CD8-positive, alpha-beta memory T cell (primary cell): Measurements from ENCODE around the gene MAB21L1. TPM values are rescaled to one million over a fixed set of nuclear protein-coding genes. Genes with fewer than 3 reads are reported as not detected.

Experiments
- CTCF ChIA-PET: fragments of 350-600 bp; sonication (Branson Sonifier 250); formaldehyde crosslinking; loops from one replicate; lab custom pipeline; 2021; ENCODE audit warnings: antibody characterized with exemption; lab: Charles Lee
- POLR2A ChIA-PET: fragments of 350-600 bp; sonication (Branson Sonifier 250); formaldehyde crosslinking; loops from one replicate; lab custom pipeline; 2021; ENCODE audit warnings: antibody characterized with exemption; lab: Charles Lee
- DNase-seq, 5 donors: peaks; one replicate each; pipeline versions ENCODE4 v3.0.0 to v3.0.0-alpha.2; 2020 to 2022; ENCODE audit warnings: mixed read lengths in 1 of 5
- H3K27ac ChIP-seq: one replicate; pipeline ENCODE4 v1.7.0; 2013; ENCODE audit warnings: low read depth, mild to moderate bottlenecking, low read length, moderate library complexity
- H3K27me3 ChIP-seq: 2 replicates; pipeline ENCODE4 v1.7.0; 2013; ENCODE audit warnings: low read length, mild to moderate bottlenecking; ENCODE audit not compliant: insufficient read depth, poor library complexity, severe bottlenecking
- H3K36me3 ChIP-seq: 2 replicates; pipeline ENCODE4 v1.7.0; 2013; ENCODE audit warnings: mild to moderate bottlenecking, low read length, moderate library complexity; ENCODE audit not compliant: insufficient read depth
- H3K4me1 ChIP-seq: 2 replicates; pipeline ENCODE4 v1.7.0; 2013; ENCODE audit warnings: mild to moderate bottlenecking, low read length, moderate library complexity; ENCODE audit not compliant: insufficient read depth
- H3K4me3 ChIP-seq: 2 replicates; pipeline ENCODE4 v1.7.0; 2013; ENCODE audit warnings: mild to moderate bottlenecking, low read length
- H3K9me3 ChIP-seq: 2 replicates; pipeline ENCODE4 v1.7.0; 2013; ENCODE audit warnings: mild to moderate bottlenecking, low read length
- H3K27ac Mint-ChIP-seq, 8 donors: one replicate each; pipeline ENCODE4 v1.8.0; 2020 to 2021; ENCODE audit warnings: mixed read lengths in 8 of 8, mild to moderate bottlenecking in 6 of 8, inconsistent platforms in 3 of 8, moderate library complexity in 3 of 8
- H3K27me3 Mint-ChIP-seq, 2 donors: one replicate each; pipeline ENCODE4 v1.8.0; 2020 to 2021; ENCODE audit warnings: mixed read lengths in 2 of 2, mild to moderate bottlenecking in 1 of 2, moderate library complexity in 1 of 2
- H3K36me3 Mint-ChIP-seq, 3 donors: one replicate each; pipeline ENCODE4 v1.8.0; 2020 to 2021; ENCODE audit warnings: mixed read lengths in 3 of 3, inconsistent platforms in 1 of 3, mild to moderate bottlenecking in 1 of 3
- H3K4me1 Mint-ChIP-seq, 3 donors: one replicate each; pipeline ENCODE4 v1.8.0; 2020 to 2021; ENCODE audit warnings: mixed read lengths in 3 of 3, inconsistent platforms in 1 of 3, mild to moderate bottlenecking in 1 of 3
- H3K4me3 Mint-ChIP-seq, 7 donors: one replicate each; pipeline ENCODE4 v1.8.0; 2020 to 2021; ENCODE audit warnings: mixed read lengths in 7 of 7, mild to moderate bottlenecking in 6 of 7, moderate library complexity in 4 of 7, inconsistent platforms in 2 of 7
- H3K9me3 Mint-ChIP-seq, 5 donors: one replicate each; pipeline ENCODE4 v1.8.0; 2020 to 2022; ENCODE audit warnings: mixed read lengths in 5 of 5, mild to moderate bottlenecking in 3 of 5, moderate library complexity in 2 of 5, inconsistent platforms in 1 of 5
- polyA plus RNA-seq: library from polyadenylated mRNA; unstranded; fragments of 300-500 nt; fragmentation: Illumina TruSeq; gene quantifications from one replicate; pipeline ENCODE4 v1.2.3, GENCODE V29; 2021
- total RNA-seq, 2 experiments: library from RNA; stranded (reverse); gene quantifications; one replicate each; pipeline ENCODE4 v1.2.3, GENCODE V29; 2021

The MAB21L1 gene
- total and polyA plus RNA-seq, 3 experiments from 2014 or later = not detected

GRCh38 chr13:35501661-35502235, 25.3 kb upstream of the MAB21L1 start:
- no peaks in the 10 kb centered on the region for H3K9me3 ChIP-seq
- H3K4me1 ChIP-seq = no peaks in the 10 kb centered on the region
- no peaks in the 10 kb centered on the region for H3K27me3 ChIP-seq
- H3K27ac ChIP-seq = no peak overlapping the region
- no peak overlapping the region for H3K27ac Mint-ChIP-seq
- CTCF ChIA-PET = no interaction called here
- H3K36me3 Mint-ChIP-seq = no peaks in the 10 kb centered on the region
- POLR2A ChIA-PET = no interaction called here
- H3K4me3 Mint-ChIP-seq = peak overlapping the region in 1 of 7 donors; percentile 57
- H3K4me3 ChIP-seq = no peak overlapping the region
- no peak for DNase-seq
- H3K4me1 Mint-ChIP-seq = no peaks in the 10 kb centered on the region
- H3K9me3 Mint-ChIP-seq = peaks cover 0 to 4% (median 2%) of the 10 kb centered on the region in 5 donors
- peaks cover 0 to 2% of the 10 kb centered on the region in 2 donors for H3K27me3 Mint-ChIP-seq
- no peaks in the 10 kb centered on the region for H3K36me3 ChIP-seq

GRCh38 chr13:35500144-35500543, 23.7 kb upstream of the MAB21L1 start:
- Mint-ChIP-seq H3K9me3 (peaks cover 0 to 10% (median under 1%) of the 10 kb centered on the region in 5 donors), H3K27me3 (peaks cover 0 to 2% of the 10 kb centered on the region in 2 donors), H3K27ac (no peak overlapping the region), H3K36me3 (no peaks in the 10 kb centered on the region), H3K4me1 (no peaks in the 10 kb centered on the region), H3K4me3 (no peak overlapping the region)
- no peaks in the 10 kb centered on the region for H3K27me3 ChIP-seq
- ChIA-PET POLR2A (no interaction called here), CTCF (no interaction called here)
- no peaks in the 10 kb centered on the region for H3K9me3 ChIP-seq
- H3K36me3 ChIP-seq = no peaks in the 10 kb centered on the region
- no peaks in the 10 kb centered on the region for H3K4me1 ChIP-seq
- DNase-seq = no peak
- H3K4me3 ChIP-seq = no peak overlapping the region
- no peak overlapping the region for H3K27ac ChIP-seq

GRCh38 chr13:35499676-35500075, 23.2 kb upstream of the MAB21L1 start:
- Mint-ChIP-seq H3K9me3 (peaks cover 0 to 10% (median 2%) of the 10 kb centered on the region in 5 donors), H3K4me3 (no peak overlapping the region), H3K27me3 (peaks cover 0 to 2% of the 10 kb centered on the region in 2 donors), H3K4me1 (no peaks in the 10 kb centered on the region), H3K27ac (no peak overlapping the region), H3K36me3 (no peaks in the 10 kb centered on the region)
- Histone ChIP-seq H3K36me3 (no peaks in the 10 kb centered on the region), H3K27ac (no peak overlapping the region), H3K9me3 (no peaks in the 10 kb centered on the region), H3K27me3 (no peaks in the 10 kb centered on the region), H3K4me1 (no peaks in the 10 kb centered on the region), H3K4me3 (no peak overlapping the region)
- ChIA-PET POLR2A (no interaction called here), CTCF (no interaction called here)
- no peak for DNase-seq

GRCh38 chr13:35499196-35499662, 22.7 kb upstream of the MAB21L1 start:
- no peak overlapping the region for H3K27ac Mint-ChIP-seq
- H3K9me3 ChIP-seq = no peaks in the 10 kb centered on the region
- POLR2A ChIA-PET = no interaction called here
- peaks cover 0 to 2% of the 10 kb centered on the region in 2 donors for H3K27me3 Mint-ChIP-seq
- no peaks in the 10 kb centered on the region for H3K4me1 ChIP-seq
- H3K36me3 ChIP-seq = no peaks in the 10 kb centered on the region
- no peak overlapping the region for H3K27ac ChIP-seq
- H3K4me3 ChIP-seq = no peak overlapping the region
- H3K4me1 Mint-ChIP-seq = no peaks in the 10 kb centered on the region
- CTCF ChIA-PET = no interaction called here
- H3K27me3 ChIP-seq = no peaks in the 10 kb centered on the region
- no peak overlapping the region for H3K4me3 Mint-ChIP-seq
- H3K36me3 Mint-ChIP-seq = no peaks in the 10 kb centered on the region
- peaks cover 0 to 11% (median 5%) of the 10 kb centered on the region in 5 donors for H3K9me3 Mint-ChIP-seq
- no peak for DNase-seq

- Mint-ChIP-seq H3K4me1 (no peaks in the 10 kb centered on the region), H3K36me3 (no peaks in the 10 kb centered on the region), H3K27me3 (peaks cover 0 to 2% of the 10 kb centered on the region in 2 donors), H3K27ac (no peak overlapping the region), H3K4me3 (no peak overlapping the region), H3K9me3 (peaks cover 2 to 11% (median 7%) of the 10 kb centered on the region in 5 donors)
- Histone ChIP-seq H3K9me3 (no peaks in the 10 kb centered on the region), H3K27me3 (no peaks in the 10 kb centered on the region), H3K4me3 (no peak overlapping the region), H3K4me1 (no peaks in the 10 kb centered on the region), H3K27ac (no peak overlapping the region), H3K36me3 (no peaks in the 10 kb centered on the region)
- CTCF ChIA-PET = no interaction called here
- POLR2A ChIA-PET = no interaction called here
- no peak for DNase-seq
Observed at GRCh38 chr13:35498231-35498630, 21.7 kb upstream of the MAB21L1 start.

GRCh38 chr13:35496761-35497386, 20.4 kb upstream of the MAB21L1 start:
- no peak overlapping the region for H3K4me3 Mint-ChIP-seq
- H3K4me1 Mint-ChIP-seq = no peaks in the 10 kb centered on the region
- peaks cover 3 to 12% (median 7%) of the 10 kb centered on the region in 5 donors for H3K9me3 Mint-ChIP-seq
- Histone ChIP-seq H3K27me3 (no peaks in the 10 kb centered on the region), H3K4me3 (no peak overlapping the region), H3K9me3 (no peaks in the 10 kb centered on the region), H3K27ac (no peak overlapping the region), H3K36me3 (no peaks in the 10 kb centered on the region), H3K4me1 (no peaks in the 10 kb centered on the region)
- no peak overlapping the region for H3K27ac Mint-ChIP-seq
- peaks cover 0 to 2% of the 10 kb centered on the region in 2 donors for H3K27me3 Mint-ChIP-seq
- peaks cover 0 to 7% (median 0%) of the 10 kb centered on the region in 3 donors for H3K36me3 Mint-ChIP-seq
- no peak for DNase-seq
- POLR2A ChIA-PET = no interaction called here
- CTCF ChIA-PET = no interaction called here

- CTCF ChIA-PET = no interaction called here
- Histone ChIP-seq H3K36me3 (no peaks in the 10 kb centered on the region), H3K27me3 (no peaks in the 10 kb centered on the region), H3K4me3 (no peak overlapping the region), H3K4me1 (no peaks in the 10 kb centered on the region), H3K9me3 (no peaks in the 10 kb centered on the region), H3K27ac (no peak overlapping the region)
- Mint-ChIP-seq H3K9me3 (peaks cover 3 to 14% (median 9%) of the 10 kb centered on the region in 5 donors), H3K36me3 (peaks cover 0 to 12% (median 0%) of the 10 kb centered on the region in 3 donors), H3K27ac (no peak overlapping the region), H3K27me3 (peaks cover 0 to 2% of the 10 kb centered on the region in 2 donors), H3K4me3 (no peak overlapping the region), H3K4me1 (no peaks in the 10 kb centered on the region)
- POLR2A ChIA-PET = no interaction called here
- DNase-seq = no peak
Observed at GRCh38 chr13:35496006-35496405, 19.5 kb upstream of the MAB21L1 start.

GRCh38 chr13:35489050-35489449, 12.6 kb upstream of the MAB21L1 start:
- CTCF ChIA-PET = no interaction called here
- no peaks in the 10 kb centered on the region for H3K27me3 Mint-ChIP-seq
- no peaks in the 10 kb centered on the region for H3K4me1 Mint-ChIP-seq
- H3K36me3 ChIP-seq = no peaks in the 10 kb centered on the region
- H3K4me1 ChIP-seq = no peaks in the 10 kb centered on the region
- POLR2A ChIA-PET = no interaction called here
- H3K36me3 Mint-ChIP-seq = peaks cover 0 to 12% (median 0%) of the 10 kb centered on the region in 3 donors
- H3K27me3 ChIP-seq = no peaks in the 10 kb centered on the region
- no peak overlapping the region for H3K4me3 ChIP-seq
- peaks cover 0 to 13% (median 2%) of the 10 kb centered on the region in 5 donors for H3K9me3 Mint-ChIP-seq
- H3K4me3 Mint-ChIP-seq = no peak overlapping the region
- no peaks in the 10 kb centered on the region for H3K9me3 ChIP-seq
- no peak overlapping the region for H3K27ac ChIP-seq
- DNase-seq = no peak
- no peak overlapping the region for H3K27ac Mint-ChIP-seq
